WTC11 (cell line): ENCODE results near the gene PCYOX1L.

Experiments
- E2F4 ChIP-seq: sonication (generic); formaldehyde crosslinking; IDR thresholded peaks from 2 replicates; pipeline ENCODE4 v1.8.1; 2022; ENCODE audit warnings: low read depth, mild to moderate bottlenecking, moderate library complexity, missing genetic modification reagents, borderline replicate concordance
- ETV6 ChIP-seq: sonication (generic); formaldehyde crosslinking; IDR thresholded peaks from 2 replicates; pipeline ENCODE4 v1.8.1; 2022; ENCODE audit warnings: mild to moderate bottlenecking, missing genetic modification reagents
- FOXP4 ChIP-seq: sonication (generic); formaldehyde crosslinking; IDR thresholded peaks from 2 replicates; pipeline ENCODE4 v1.8.0; 2022; ENCODE audit warnings: mild to moderate bottlenecking, missing genetic modification reagents
- NFYB ChIP-seq: sonication (generic); formaldehyde crosslinking; conservative IDR thresholded peaks from 2 replicates; pipeline ENCODE4 v1.8.0; 2022; ENCODE audit warnings: low read depth, missing genetic modification reagents
- PRDM15 ChIP-seq: sonication (generic); formaldehyde crosslinking; IDR thresholded peaks from 2 replicates; pipeline ENCODE4 v1.8.0; 2022; ENCODE audit warnings: missing genetic modification reagents
- PREB ChIP-seq: sonication (generic); formaldehyde crosslinking; IDR thresholded peaks from 2 replicates; pipeline ENCODE4 v1.8.1; 2022; ENCODE audit warnings: mild to moderate bottlenecking, missing genetic modification reagents, moderate library complexity, borderline replicate concordance
- SMAD3 ChIP-seq: sonication (generic); formaldehyde crosslinking; IDR thresholded peaks from 2 replicates; pipeline ENCODE4 v1.8.0; 2022; ENCODE audit warnings: missing genetic modification reagents, mild to moderate bottlenecking, borderline replicate concordance
- SP1 ChIP-seq: sonication (generic); formaldehyde crosslinking; conservative IDR thresholded peaks from 2 replicates; pipeline ENCODE4 v1.8.1; 2022; ENCODE audit warnings: missing genetic modification reagents
- ZNF232 ChIP-seq: sonication (generic); formaldehyde crosslinking; IDR thresholded peaks from 2 replicates; pipeline ENCODE4 v1.8.0; 2022; ENCODE audit warnings: mild to moderate bottlenecking, missing genetic modification reagents
- TF ChIP-seq, protein P1 (sequence below): fragments of 200-600 bp; IDR thresholded peaks from 2 replicates; pipeline ENCODE4 v1.8.0; 2022; ENCODE audit warnings: antibody characterized with exemption

- TF ChIP-seq, protein P1, sequence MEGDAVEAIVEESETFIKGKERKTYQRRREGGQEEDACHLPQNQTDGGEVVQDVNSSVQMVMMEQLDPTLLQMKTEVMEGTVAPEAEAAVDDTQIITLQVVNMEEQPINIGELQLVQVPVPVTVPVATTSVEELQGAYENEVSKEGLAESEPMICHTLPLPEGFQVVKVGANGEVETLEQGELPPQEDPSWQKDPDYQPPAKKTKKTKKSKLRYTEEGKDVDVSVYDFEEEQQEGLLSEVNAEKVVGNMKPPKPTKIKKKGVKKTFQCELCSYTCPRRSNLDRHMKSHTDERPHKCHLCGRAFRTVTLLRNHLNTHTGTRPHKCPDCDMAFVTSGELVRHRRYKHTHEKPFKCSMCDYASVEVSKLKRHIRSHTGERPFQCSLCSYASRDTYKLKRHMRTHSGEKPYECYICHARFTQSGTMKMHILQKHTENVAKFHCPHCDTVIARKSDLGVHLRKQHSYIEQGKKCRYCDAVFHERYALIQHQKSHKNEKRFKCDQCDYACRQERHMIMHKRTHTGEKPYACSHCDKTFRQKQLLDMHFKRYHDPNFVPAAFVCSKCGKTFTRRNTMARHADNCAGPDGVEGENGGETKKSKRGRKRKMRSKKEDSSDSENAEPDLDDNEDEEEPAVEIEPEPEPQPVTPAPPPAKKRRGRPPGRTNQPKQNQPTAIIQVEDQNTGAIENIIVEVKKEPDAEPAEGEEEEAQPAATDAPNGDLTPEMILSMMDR: 0 out of 2 replicates have a peak, but pooled peaks have one; percentile 24
- TF ChIP-seq E2F4 (CRISPR knock-in tag): no peak
- no peak for TF ChIP-seq NFYB (CRISPR knock-in tag)
- TF ChIP-seq SMAD3 (CRISPR knock-in tag): no peak
- no peak for TF ChIP-seq ETV6 (CRISPR knock-in tag)
- TF ChIP-seq FOXP4 (CRISPR knock-in tag): no peak
- TF ChIP-seq SP1 (CRISPR knock-in tag): no peak
- no peak for TF ChIP-seq PRDM15 (CRISPR knock-in tag)
- TF ChIP-seq PREB (CRISPR knock-in tag): no peak
- TF ChIP-seq ZNF232 (CRISPR knock-in tag): no peak
These were observed 40.4 kb upstream of the PCYOX1L start for GRCh38 chr5:149317281-149318048.
